ENCODE data around the gene GDF10.

Gene GDF10

DNA sequence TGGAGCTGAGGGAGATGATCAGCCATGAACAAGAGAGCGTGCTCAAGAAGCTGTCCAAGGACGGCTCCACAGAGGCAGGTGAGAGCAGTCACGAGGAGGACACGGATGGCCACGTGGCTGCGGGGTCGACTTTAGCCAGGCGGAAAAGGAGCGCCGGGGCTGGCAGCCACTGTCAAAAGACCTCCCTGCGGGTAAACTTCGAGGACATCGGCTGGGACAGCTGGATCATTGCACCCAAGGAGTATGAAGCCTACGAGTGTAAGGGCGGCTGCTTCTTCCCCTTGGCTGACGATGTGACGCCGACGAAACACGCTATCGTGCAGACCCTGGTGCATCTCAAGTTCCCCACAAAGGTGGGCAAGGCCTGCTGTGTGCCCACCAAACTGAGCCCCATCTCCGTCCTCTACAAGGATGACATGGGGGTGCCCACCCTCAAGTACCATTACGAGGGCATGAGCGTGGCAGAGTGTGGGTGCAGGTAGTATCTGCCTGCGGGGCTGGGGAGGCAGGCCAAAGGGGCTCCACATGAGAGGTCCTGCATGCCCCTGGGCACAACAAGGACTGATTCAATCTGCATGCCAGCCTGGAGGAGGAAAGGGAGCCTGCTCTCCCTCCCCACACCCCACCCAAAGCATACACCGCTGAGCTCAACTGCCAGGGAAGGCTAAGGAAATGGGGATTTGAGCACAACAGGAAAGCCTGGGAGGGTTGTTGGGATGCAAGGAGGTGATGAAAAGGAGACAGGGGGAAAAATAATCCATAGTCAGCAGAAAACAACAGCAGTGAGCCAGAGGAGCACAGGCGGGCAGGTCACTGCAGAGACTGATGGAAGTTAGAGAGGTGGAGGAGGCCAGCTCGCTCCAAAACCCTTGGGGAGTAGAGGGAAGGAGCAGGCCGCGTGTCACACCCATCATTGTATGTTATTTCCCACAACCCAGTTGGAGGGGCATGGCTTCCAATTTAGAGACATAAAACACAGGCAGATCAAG, 25.6 kb downstream of the GDF10 start:
- TF ChIP-seq, protein P1, sequence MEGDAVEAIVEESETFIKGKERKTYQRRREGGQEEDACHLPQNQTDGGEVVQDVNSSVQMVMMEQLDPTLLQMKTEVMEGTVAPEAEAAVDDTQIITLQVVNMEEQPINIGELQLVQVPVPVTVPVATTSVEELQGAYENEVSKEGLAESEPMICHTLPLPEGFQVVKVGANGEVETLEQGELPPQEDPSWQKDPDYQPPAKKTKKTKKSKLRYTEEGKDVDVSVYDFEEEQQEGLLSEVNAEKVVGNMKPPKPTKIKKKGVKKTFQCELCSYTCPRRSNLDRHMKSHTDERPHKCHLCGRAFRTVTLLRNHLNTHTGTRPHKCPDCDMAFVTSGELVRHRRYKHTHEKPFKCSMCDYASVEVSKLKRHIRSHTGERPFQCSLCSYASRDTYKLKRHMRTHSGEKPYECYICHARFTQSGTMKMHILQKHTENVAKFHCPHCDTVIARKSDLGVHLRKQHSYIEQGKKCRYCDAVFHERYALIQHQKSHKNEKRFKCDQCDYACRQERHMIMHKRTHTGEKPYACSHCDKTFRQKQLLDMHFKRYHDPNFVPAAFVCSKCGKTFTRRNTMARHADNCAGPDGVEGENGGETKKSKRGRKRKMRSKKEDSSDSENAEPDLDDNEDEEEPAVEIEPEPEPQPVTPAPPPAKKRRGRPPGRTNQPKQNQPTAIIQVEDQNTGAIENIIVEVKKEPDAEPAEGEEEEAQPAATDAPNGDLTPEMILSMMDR (IDR thresholded peaks at IDR 0.05): no peak

DNA sequence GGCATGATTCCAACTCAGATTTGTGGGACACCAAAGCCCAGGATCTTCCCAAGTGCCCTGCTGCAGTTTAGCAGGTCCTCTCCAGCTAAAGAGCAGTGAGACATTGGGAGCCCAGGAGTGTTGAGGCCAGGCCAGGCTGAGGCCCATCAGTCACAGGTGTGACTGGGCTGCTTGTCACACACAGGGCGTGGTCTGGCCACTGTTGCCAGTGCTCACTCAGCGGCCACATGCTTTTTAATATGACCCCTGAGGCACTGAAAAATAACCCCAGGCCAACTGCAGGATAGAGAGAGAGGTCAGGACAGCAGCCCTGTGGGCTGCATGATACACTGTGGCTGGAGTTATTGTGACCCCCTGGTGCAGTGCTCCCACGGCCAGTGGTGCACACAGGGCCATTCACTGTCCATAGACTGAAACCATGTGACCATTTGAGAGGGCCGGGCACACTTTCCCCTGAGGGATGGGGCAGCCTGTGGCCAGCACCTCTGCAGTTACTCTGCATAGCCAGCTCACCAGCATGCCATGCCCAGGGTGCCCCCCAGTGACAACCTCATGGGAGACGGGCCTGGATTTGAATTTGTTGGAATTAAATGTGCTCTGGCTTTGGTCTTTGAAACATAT, 26.4 kb downstream of the GDF10 start:
- TF ChIP-seq, protein P1 (IDR thresholded peaks at IDR 0.05): no peak

DNA sequence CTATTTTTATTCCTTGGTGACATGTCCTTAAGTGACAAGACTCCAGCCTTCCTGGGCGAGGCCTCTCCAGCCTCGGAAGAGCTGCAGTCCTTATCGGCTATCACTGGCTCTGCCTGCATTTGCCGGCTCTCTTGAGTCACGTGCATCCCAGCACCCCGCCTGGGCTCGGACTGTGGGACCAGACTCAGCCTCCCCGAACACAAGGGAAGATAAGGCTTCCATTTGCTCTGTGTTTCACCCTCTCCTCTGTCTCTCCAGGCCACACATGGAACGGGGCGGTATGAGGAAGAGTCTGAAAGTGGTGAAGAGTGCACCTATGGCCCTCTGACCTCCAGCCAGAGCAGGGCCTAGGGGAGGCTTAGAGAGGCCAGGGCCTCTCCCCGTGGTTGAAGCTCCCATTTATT, 26.9 kb downstream of the GDF10 start:
- TF ChIP-seq, protein P1 (IDR thresholded peaks at IDR 0.05): no peak

DNA sequence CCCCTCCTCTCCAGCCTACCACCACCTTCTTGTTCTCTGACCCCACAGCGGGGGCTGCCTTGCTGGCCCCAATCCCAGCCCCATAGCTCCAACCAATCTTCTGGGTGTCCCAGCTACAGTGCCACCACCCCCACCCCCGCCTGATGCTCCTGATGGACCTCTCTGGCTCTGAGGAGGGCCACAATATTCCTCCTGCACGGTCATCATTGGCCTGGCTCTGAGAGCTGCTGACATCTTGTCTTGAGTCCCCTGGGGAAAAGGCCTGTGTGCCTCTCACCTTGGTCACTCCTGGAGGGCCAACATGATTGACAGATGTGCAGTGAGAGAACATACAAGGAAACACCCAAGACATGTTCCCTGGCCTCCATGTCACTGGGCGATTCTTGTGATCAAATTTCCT, 29.9 kb downstream of the GDF10 start:
- TF ChIP-seq, protein P1 (IDR thresholded peaks at IDR 0.05): no peak

DNA sequence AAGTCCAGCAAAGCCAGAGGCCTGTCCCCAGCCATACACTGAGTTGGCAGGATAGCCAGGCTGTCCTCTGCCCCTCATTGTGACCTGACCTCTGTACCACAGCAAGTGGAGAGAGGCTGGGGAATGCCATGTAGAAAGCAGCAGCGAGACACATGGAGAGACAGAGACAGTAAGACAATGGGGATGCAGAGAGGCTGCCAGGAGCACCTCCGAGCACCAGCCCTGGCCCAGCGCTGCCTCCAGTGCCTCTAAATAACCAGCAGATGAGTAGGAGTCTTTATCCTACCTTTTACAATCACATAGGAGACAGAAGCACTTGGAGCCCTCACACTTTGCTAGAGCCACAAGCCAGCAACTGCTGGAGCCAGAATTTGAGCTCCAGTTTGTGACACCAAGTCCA, 30.4 kb downstream of the GDF10 start:
- TF ChIP-seq, protein P1 (IDR thresholded peaks at IDR 0.05): no peak

DNA sequence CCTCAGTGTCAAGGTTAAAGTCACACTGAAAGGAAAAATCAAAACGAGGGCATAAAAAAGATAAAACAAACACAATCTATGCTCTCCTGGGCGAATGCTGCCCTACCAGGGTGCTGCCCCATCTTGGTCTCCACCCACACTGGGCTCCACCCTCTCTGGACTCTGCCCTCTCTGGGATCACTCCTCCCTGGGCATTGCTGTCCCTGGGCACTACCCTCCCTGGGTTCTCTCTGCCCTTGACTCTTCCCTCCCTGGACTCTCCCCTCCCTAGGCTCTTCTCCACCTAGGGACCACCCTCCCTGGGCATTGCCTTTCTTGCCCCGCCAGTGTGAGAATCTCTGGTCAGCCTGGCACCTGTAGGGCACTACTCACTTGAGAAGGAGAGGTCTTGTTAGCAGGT, 30.8 kb downstream of the GDF10 start:
- TF ChIP-seq, protein P1 (IDR thresholded peaks at IDR 0.05): no peak

DNA sequence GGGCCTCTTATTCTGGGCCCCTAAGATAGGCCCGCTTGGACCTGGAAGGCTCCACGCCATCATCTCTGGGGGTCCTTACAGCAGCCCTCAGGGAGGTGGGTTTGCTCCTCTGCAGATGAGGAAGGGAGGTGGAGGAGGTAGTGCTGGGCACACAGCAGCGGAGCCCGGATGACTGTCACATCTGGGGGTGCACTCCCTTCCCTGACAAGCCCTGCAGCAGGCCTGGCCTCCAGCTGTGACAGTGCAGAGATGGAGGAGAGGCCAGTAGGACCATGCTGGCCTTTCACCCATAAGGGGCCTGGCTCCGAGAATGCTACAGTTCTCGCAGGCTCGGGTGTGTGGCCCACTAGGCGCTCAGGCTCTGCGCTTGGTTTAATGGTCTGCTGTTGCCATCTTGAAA, 31.5 kb downstream of the GDF10 start:
- TF ChIP-seq, protein P1 (IDR thresholded peaks at IDR 0.05): no peak

Data from LNCAP (cell line).